Immature natural killer cell (primary cell): ENCODE results near the gene NAP1L1. TPM values are rescaled to one million over a fixed set of nuclear protein-coding genes. Genes with fewer than 3 reads are reported as not detected.

Experiments
- DNase-seq, 3 donors: peaks; one replicate each; pipeline ENCODE4 v3.0.0; 2022; ENCODE audit warnings: mixed read lengths in 1 of 3
- H3K27ac Mint-ChIP-seq, 6 donors: one replicate each; pipeline ENCODE4 v1.8.0; 2020; ENCODE audit warnings: mixed read lengths in 6 of 6, mild to moderate bottlenecking in 5 of 6, inconsistent platforms in 4 of 6, moderate library complexity in 3 of 6
- H3K27me3 Mint-ChIP-seq, 3 donors: one replicate each; pipeline ENCODE4 v1.8.0; 2020 to 2021; ENCODE audit warnings: low read depth in 3 of 3, mild to moderate bottlenecking in 3 of 3, mixed read lengths in 3 of 3, moderate library complexity in 3 of 3, inconsistent platforms in 1 of 3
- H3K36me3 Mint-ChIP-seq, 3 donors: one replicate each; pipeline ENCODE4 v1.8.0; 2020; ENCODE audit warnings: mixed read lengths in 3 of 3, inconsistent platforms in 2 of 3, mild to moderate bottlenecking in 2 of 3
- H3K4me1 Mint-ChIP-seq, 2 donors: one replicate each; pipeline ENCODE4 v1.8.0; 2020; ENCODE audit warnings: inconsistent platforms in 2 of 2, mild to moderate bottlenecking in 2 of 2, mixed read lengths in 2 of 2, moderate library complexity in 1 of 2
- H3K4me3 Mint-ChIP-seq, 5 donors: one replicate each; pipeline ENCODE4 v1.8.0; 2020; ENCODE audit warnings: mild to moderate bottlenecking in 5 of 5, mixed read lengths in 5 of 5, inconsistent platforms in 3 of 5, moderate library complexity in 3 of 5
- H3K9me3 Mint-ChIP-seq, 6 donors: one replicate each; pipeline ENCODE4 v1.8.0; 2020; ENCODE audit warnings: mild to moderate bottlenecking in 6 of 6, mixed read lengths in 6 of 6, inconsistent platforms in 4 of 6, moderate library complexity in 3 of 6
- polyA plus RNA-seq, 3 donors: library from polyadenylated mRNA; unstranded; fragments of 300-500 nt; fragmentation: Illumina TruSeq; gene quantifications; one replicate each; pipeline ENCODE4 v1.2.3, GENCODE V29; 2021

Gene NAP1L1
- polyA plus RNA-seq, 3 donors from 2014 or later, result 66.9 to 108 (median 90.2) TPM

DNA sequence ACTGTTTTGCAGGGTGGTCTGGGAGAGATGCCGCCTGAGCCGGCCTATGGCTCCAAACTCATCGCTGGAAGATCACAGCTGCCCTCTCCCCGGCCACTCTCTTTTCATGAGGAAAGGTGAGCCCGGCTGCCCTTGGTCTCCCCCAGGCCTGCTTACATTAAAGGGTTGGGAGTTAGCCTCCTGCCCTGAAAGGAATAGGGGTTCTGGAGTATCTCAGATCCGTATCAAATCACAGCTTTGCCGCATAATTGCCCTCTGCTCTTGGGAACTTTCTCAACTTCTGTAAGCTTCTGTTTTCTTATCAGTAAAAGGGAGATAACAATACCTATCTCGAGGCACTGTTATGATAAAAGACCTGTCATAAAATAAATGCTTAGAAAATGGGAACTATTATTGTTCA, 70.5 kb downstream of the NAP1L1 start:
- no peak overlapping the region for H3K27ac Mint-ChIP-seq
- H3K9me3 Mint-ChIP-seq, result no peaks in the 10 kb centered on the region
- H3K4me1 Mint-ChIP-seq, result peaks cover 6 to 9% of the 10 kb centered on the region in 2 donors
- H3K4me3 Mint-ChIP-seq, result no peak overlapping the region
- H3K36me3 Mint-ChIP-seq, result no peaks in the 10 kb centered on the region
- DNase-seq, result no peak
- H3K27me3 Mint-ChIP-seq, result peaks cover 0 to 8% (median 4%) of the 10 kb centered on the region in 3 donors

DNA sequence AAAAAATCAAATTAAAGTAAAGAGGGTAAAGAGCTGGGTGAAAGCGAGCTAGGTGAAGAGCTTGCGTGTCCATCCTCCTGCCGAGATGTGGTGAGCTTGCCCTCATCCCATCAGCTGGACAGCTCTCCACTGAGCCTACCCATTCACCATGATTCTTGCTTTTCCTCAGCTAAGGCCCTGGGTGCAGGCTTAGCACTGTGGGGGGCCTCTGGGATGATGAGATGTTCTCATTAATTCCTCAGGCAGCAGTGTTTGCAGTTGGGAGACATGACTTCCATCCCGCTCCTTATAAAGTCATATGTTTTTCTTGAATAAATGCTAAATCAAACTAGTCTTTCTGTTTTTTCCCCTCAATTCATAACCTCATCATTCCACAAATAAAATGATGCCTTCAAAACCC, 70.9 kb downstream of the NAP1L1 start:
- no peak overlapping the region for H3K4me3 Mint-ChIP-seq
- DNase-seq, result no peak
- H3K36me3 Mint-ChIP-seq, result no peaks in the 10 kb centered on the region
- no peak overlapping the region for H3K27ac Mint-ChIP-seq
- peaks cover 2 to 5% of the 10 kb centered on the region in 2 donors for H3K4me1 Mint-ChIP-seq
- no peaks in the 10 kb centered on the region for H3K9me3 Mint-ChIP-seq
- peaks cover 0 to 6% (median 2%) of the 10 kb centered on the region in 3 donors for H3K27me3 Mint-ChIP-seq

DNA sequence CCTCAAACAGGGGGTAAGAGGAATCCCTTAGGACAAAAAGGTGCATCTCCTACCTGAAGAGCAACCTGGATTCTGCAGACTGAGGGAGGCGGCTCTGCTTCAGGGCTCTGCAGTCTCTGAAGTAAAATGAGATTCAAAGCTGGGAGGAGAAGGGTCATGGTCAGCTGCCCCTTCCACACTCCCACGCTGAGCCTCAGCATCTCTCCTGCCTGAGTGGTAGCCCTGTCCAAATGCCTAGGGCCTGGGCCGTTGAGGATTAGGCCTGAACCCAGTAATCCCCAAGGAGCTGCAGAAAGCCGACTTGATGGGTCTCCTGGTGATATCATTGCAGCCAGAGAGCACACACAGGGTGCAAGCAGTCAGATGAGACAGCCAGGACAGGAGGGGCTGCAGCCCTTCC, 71.8 kb downstream of the NAP1L1 start:
- H3K27ac Mint-ChIP-seq, result no peak overlapping the region
- H3K9me3 Mint-ChIP-seq, result no peaks in the 10 kb centered on the region
- no peaks in the 10 kb centered on the region for H3K4me1 Mint-ChIP-seq
- H3K27me3 Mint-ChIP-seq, result peaks cover 0 to 4% (median 2%) of the 10 kb centered on the region in 3 donors
- no peaks in the 10 kb centered on the region for H3K36me3 Mint-ChIP-seq
- no peak for DNase-seq
- no peak overlapping the region for H3K4me3 Mint-ChIP-seq

DNA sequence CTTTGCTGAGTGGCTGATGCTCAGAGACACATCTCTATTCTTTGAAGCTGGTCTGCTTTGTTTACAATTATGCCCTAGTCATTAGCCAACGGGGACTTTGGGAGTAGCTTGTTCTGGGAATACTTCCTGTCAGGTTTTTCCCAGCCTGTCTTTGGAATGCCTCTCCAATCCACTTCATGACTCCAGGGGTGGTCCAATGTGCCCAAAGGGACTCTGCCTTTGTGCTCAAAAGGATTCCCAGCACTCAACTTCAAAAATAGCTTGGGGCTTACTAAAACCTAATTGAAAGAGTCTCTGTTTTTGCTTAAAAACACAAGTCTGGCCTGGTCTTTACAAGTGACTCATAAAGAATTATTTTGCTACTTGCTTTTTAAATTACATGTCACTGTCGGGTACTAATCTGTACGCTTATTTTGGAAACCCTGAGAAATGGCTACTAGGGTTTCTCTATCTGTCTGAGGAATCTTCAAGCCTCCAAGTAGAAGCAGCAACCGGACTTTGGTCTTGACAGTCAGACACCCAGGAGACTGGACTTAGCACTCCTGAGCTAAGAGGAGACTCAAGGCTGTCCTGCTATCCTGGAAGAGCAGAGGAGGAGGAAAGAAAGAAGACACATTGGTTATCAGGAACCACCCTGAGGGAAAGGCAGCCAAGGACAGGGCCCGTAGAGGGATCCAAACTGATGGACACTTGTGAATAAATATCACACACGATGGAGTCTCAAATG, 73.6 kb downstream of the NAP1L1 start:
- Mint-ChIP-seq H3K36me3 (no peaks in the 10 kb centered on the region), H3K9me3 (no peaks in the 10 kb centered on the region), H3K4me3 (no peak overlapping the region), H3K27me3 (peaks cover 0 to 4% (median 2%) of the 10 kb centered on the region in 3 donors), H3K27ac (no peak overlapping the region), H3K4me1 (no peaks in the 10 kb centered on the region)
- no peak for DNase-seq

DNA sequence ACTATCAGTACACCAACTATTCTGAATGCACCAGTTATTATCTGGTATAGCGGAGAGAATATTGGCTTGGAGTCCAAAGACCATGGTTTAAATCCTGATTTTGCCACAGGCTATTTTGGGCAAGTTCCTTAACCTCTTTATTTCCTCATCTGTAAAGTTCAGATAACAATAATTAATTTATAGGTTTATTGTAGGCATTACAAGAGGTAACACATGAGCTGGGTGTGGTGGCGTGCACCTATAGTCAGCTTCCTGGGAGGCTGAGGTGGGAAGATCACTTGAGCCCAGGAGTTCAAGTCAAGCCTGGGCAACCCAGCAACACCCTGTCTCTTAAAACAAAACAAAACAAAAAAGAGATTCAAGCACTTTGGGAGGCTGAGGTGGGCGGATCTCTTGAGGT, 76.1 kb downstream of the NAP1L1 start:
- DNase-seq, result no peak
- no peaks in the 10 kb centered on the region for H3K36me3 Mint-ChIP-seq
- peaks cover 0 to 8% (median 1%) of the 10 kb centered on the region in 3 donors for H3K27me3 Mint-ChIP-seq
- H3K4me1 Mint-ChIP-seq, result no peaks in the 10 kb centered on the region
- no peaks in the 10 kb centered on the region for H3K9me3 Mint-ChIP-seq
- no peak overlapping the region for H3K4me3 Mint-ChIP-seq
- H3K27ac Mint-ChIP-seq, result no peak overlapping the region

DNA sequence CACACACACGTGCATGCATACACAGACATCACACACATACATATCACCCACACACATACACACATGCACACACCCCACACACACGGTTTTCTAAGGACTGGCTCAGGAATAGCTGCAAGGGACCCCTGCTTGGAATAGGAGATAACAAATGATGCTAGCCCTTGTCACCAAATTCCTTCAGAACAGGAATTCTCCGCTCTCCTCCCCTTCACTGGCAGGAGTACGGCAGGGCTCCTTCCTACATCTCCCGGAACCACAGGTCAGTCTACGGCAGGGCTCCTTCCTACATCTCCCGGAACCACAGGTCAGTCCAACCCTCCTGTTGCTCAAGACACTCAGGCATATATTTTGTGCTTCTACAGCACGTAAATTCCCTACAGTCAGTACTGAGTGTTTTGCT, 76.8 kb downstream of the NAP1L1 start:
- DNase-seq, result no peak
- H3K27ac Mint-ChIP-seq, result no peak overlapping the region
- no peak overlapping the region for H3K4me3 Mint-ChIP-seq
- H3K27me3 Mint-ChIP-seq, result peaks cover 0 to 8% (median 1%) of the 10 kb centered on the region in 3 donors
- H3K36me3 Mint-ChIP-seq, result no peaks in the 10 kb centered on the region
- no peaks in the 10 kb centered on the region for H3K4me1 Mint-ChIP-seq
- no peaks in the 10 kb centered on the region for H3K9me3 Mint-ChIP-seq

DNA sequence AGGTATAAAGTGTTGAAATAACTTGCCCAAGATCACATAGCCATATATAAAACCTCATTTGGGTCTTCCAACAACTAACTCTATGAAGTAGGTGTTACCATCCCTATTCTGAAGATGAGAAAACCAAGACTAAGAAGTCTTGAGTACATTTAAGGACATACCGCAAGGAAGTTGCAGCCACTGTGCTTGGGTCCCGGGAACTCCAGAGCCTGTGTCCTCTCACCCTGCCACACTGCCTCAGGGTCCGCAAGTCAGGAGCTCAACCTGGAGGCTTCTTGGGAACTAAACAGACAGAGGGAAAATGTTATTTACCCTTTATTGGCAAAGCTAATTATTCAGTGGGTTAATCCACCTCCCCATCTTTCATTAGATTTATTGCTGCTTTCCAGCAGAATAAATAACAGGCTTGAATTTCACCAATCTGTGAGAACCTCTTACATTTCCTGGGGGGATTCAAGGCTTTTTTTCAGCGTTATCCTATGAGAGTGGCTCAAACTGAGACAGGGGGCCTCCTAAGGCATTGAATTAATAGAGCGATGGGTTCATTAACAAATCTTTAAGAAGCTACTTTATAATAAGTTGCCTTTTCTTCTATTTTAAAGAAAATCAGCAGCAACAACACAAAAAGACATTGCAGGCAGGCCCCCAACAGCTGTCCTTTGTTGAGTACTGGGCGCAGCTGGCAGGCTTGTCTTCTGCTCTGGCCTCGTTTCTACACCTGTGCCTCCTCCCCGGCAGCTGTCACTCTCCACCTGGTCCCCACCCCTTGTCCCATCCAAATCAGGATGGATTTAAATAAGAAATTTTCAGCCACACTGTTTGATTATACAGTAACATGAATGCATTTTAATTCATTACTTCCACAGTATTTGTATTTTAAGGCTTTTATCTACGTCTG, 78.2 kb downstream of the NAP1L1 start:
- peaks cover 0 to 6% (median 1%) of the 10 kb centered on the region in 3 donors for H3K27me3 Mint-ChIP-seq
- H3K9me3 Mint-ChIP-seq, result no peaks in the 10 kb centered on the region
- no peaks in the 10 kb centered on the region for H3K4me1 Mint-ChIP-seq
- DNase-seq, result no peak
- H3K36me3 Mint-ChIP-seq, result no peaks in the 10 kb centered on the region
- no peak overlapping the region for H3K4me3 Mint-ChIP-seq
- no peak overlapping the region for H3K27ac Mint-ChIP-seq

DNA sequence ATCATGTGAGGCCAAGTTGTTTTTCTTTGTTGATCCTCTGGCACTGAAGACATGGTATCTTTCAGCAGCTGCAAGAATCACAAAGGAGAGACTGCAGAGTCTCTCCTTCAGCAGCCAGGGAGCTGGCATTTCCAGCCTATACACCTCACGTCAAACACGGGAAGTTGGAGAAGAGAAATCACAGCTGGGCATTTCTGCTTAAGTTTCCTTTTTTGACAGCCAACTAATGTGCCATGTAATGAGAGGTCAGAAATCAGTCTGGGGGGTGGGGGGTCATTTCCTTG, 81.2 kb downstream of the NAP1L1 start:
- no peak for DNase-seq
- peak overlapping the region in 1 of 6 donors; percentile 40 for H3K27ac Mint-ChIP-seq
- H3K9me3 Mint-ChIP-seq, result no peaks in the 10 kb centered on the region
- H3K36me3 Mint-ChIP-seq, result no peaks in the 10 kb centered on the region
- H3K27me3 Mint-ChIP-seq, result peaks cover 0 to 6% (median 2%) of the 10 kb centered on the region in 3 donors
- H3K4me3 Mint-ChIP-seq, result no peak overlapping the region
- no peaks in the 10 kb centered on the region for H3K4me1 Mint-ChIP-seq

DNA sequence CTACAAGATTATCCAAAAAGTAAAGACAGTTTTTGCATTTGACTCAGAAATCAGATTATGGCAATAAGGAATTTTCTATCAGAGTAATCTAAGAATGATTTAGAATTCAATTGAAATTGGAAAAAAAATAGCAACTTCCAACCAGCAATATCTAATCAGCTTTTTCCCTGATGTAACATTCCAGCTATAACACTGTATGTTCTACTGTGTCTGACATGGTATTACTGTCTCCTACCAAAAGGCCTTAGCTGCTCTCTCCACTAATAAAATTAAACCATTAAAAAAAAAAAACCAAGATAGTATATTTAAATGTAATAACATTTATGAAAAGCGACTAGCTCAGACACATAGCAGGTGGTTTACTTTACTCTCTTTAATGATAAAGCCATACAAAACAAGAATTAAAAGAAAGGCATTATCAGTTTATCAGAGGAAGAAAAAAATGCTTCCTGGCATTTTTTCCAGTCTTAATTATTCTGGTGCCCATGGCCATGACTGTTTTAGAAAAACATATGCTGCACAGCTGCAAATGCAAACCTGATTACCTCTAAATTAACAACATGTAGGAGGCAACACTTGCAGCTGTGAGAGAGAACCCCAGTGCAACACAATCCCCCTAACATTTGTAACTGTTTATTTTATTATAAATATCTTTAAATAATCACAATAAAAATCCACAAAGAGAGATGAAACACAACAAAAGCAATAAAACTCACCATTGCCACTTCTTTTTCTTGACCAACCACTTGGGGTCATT, 81.7 kb downstream of the NAP1L1 start:
- DNase-seq, result no peak
- Mint-ChIP-seq H3K27ac (no peak overlapping the region), H3K36me3 (no peaks in the 10 kb centered on the region), H3K4me3 (no peak overlapping the region), H3K27me3 (peaks cover 0 to 6% (median 2%) of the 10 kb centered on the region in 3 donors), H3K4me1 (no peaks in the 10 kb centered on the region), H3K9me3 (no peaks in the 10 kb centered on the region)

DNA sequence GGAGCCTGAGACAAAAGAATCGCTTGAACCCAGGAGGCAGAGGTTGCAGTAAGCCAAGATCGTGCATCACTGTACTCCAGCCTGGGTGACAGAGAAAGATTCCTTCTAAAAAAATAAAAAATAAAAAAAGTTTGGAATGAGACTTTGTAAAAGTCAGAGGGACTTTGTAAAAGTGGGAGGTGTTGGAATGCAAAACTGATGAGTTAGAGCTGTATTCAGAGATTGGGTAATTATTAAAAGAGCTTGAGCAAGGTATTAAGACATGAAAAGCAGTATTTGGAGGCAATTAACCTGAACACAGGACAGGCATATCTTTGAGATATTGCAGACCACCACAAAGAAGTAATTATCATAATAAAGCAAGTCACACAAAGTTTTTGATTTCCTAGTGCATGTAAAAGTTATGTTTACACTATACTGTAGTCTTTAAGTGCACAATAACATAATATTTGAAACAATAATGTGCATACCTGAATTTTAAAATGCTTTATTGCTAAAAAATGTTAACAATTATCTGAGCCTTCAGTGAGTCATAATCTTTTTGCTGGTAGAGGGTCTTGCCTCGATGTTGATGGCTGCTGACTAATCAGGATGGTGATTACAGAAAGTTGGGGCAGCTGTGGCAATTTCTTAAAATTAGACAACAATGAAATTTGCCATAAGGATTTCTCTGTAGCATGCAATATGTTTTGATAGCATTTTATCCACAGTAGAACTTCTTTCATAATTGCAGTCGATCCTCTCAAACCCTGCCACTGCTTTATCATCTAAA, 86.0 kb downstream of the NAP1L1 start:
- Mint-ChIP-seq H3K36me3 (no peaks in the 10 kb centered on the region), H3K27me3 (peaks cover 0 to 2% (median 2%) of the 10 kb centered on the region in 3 donors), H3K4me1 (no peaks in the 10 kb centered on the region), H3K9me3 (no peaks in the 10 kb centered on the region), H3K27ac (no peak overlapping the region), H3K4me3 (no peak overlapping the region)
- no peak for DNase-seq

DNA sequence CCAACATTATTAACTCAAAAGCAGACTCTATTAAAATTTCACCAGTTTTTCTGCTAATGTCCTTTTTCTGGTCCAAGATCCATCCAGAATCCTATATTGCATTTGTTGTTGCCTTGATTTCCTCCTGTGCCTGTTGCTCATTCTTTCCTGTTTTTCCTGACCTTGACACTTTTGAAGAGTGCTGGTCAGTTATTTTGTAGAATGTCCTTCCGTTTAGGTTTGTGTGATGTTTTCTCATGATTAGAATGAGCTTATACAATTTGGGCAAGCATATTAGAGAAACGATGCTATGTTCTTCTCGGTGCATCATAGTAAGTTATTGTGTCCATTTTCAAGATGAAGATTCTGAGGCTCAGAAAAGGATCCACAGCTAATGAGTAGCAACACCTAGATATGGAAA, 86.8 kb downstream of the NAP1L1 start:
- DNase-seq, result no peak
- H3K27ac Mint-ChIP-seq, result no peak overlapping the region
- H3K4me3 Mint-ChIP-seq, result no peak overlapping the region
- H3K9me3 Mint-ChIP-seq, result no peaks in the 10 kb centered on the region
- no peaks in the 10 kb centered on the region for H3K4me1 Mint-ChIP-seq
- H3K27me3 Mint-ChIP-seq, result peaks cover 0 to 2% (median 2%) of the 10 kb centered on the region in 3 donors
- no peaks in the 10 kb centered on the region for H3K36me3 Mint-ChIP-seq

DNA sequence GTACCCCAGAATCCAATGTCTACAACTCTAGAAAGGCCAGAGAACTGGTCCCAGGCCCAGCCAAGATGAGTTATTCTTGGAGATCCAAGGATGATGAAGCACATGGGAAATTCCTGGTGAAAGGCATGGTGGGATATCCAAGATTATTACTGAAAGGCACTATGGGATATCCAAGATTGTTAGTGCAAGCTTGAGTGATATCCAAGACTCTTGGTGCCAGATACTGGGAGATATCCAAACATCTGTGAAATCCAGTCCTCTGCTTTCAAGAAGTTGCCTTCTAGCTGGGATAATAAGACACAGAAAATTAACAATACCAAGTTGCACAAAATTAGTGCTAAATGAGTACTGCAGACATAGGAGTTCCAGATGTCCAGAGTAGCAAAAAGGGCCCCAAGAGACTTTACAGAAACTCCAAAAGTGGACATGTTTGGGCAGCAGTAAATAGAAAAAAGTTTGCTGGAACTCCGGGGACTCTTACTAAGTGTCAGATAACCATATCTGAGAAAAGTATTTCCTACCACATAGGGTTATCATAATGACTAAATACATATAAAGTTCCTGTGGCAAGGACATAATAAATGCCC, 87.5 kb downstream of the NAP1L1 start:
- Mint-ChIP-seq H3K36me3 (no peaks in the 10 kb centered on the region), H3K27me3 (peaks cover under 1 to 2% (median 2%) of the 10 kb centered on the region in 3 donors), H3K4me1 (no peaks in the 10 kb centered on the region), H3K27ac (no peak overlapping the region), H3K9me3 (no peaks in the 10 kb centered on the region), H3K4me3 (no peak overlapping the region)
- DNase-seq, result no peak

DNA sequence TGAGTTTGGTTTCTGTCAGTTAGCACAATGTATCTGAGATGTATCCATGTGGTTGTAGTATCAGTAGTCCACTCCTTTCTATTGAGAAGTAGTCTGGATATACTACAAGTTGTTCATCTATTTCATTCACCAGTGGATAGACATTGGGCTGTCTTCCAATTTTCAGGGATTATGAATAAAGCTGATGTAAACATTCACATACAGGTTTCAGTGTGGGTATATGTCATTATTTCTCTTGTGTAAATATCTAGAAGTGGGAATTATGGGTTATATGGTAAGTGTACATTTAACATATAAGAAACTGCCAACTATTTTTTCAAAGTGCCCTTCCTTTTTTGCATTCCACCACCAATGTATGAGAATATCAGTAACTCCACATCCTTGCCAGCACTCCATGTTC, 88.8 kb downstream of the NAP1L1 start:
- Mint-ChIP-seq H3K9me3 (no peaks in the 10 kb centered on the region), H3K27ac (no peak overlapping the region), H3K4me3 (no peak overlapping the region), H3K36me3 (no peaks in the 10 kb centered on the region), H3K4me1 (no peaks in the 10 kb centered on the region), H3K27me3 (peaks cover 2% of the 10 kb centered on the region in 3 donors)
- no peak for DNase-seq
